GM23248 (cell line): ENCODE data around the gene TSPEAR.
"Not testable (repeated sequence)": the region's sequence is repeated elsewhere in the genome, so short reads cannot be mapped to it uniquely, and the experiment has no call there.

ENCODE experiments used
- EZH2 ChIP-seq: fragments of 200-600 bp; sonication (generic); IDR thresholded peaks from 2 replicates; pipeline ENCODE4 v1.6.1; 2018; ENCODE audit warnings: antibody characterized with exemption, mild to moderate bottlenecking; ENCODE audit not compliant: insufficient read depth, poor library complexity, severe bottlenecking
- EZH2phosphoT487 ChIP-seq: fragments of 200-600 bp; sonication (generic); IDR thresholded peaks from 2 replicates; pipeline ENCODE4 v1.6.1; 2018; ENCODE audit warnings: antibody characterized with exemption, moderate library complexity, mild to moderate bottlenecking, low read depth; ENCODE audit not compliant: insufficient read depth

- not testable (repeated sequence) for TF ChIP-seq EZH2, EZH2phosphoT487
These were observed 26.3 kb downstream of the TSPEAR start for GRCh38 chr21:44685050-44685449.
